Measurements from ENCODE around the gene TPD52L2. TPM values are rescaled to one million over a fixed set of nuclear protein-coding genes. Genes with fewer than 3 reads are reported as not detected.

TPD52L2 gene
- total and polyA plus RNA-seq, 7 donors: 71.7 to 109 (median 84.7) TPM

DNA sequence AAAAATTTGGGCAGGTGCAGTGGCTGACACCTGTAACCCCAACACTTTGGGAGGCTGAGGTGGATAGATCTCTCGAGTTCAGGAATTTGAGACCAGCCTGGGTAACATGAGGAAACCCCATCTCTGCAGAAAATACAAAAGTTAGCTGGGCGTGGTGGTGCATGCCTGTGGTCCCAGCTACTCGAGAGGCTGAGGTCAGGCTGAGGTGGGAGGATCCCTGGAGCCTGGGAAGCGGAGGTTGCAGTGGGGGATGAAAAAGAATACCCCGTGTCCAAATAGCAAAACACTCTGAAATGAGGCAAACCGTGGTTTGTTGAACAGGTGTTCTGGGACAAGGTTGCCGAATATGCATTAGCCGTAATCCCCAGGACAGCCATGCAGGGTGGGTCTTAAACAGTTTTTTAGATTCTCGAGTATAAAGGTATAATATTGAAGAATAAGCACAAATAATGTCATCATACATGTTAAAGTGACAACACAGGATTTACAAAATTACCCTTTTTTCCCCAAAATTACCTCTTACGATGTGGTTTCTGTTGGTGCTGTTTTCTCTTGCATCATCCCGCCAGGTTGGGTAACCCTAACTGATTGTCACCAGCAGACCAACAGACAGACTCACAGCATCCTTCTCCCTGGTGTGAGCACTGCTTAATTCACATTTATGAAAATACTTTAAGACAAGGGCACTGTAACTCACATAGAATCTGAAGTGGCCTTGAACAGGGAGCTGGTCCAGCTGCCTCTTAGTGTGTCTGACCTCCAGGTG lies 38.9 kb downstream of the TPD52L2 start:
- WGBS, 2 donors: 89% methylated on average over 11 of the region's 11 CpGs

DNA sequence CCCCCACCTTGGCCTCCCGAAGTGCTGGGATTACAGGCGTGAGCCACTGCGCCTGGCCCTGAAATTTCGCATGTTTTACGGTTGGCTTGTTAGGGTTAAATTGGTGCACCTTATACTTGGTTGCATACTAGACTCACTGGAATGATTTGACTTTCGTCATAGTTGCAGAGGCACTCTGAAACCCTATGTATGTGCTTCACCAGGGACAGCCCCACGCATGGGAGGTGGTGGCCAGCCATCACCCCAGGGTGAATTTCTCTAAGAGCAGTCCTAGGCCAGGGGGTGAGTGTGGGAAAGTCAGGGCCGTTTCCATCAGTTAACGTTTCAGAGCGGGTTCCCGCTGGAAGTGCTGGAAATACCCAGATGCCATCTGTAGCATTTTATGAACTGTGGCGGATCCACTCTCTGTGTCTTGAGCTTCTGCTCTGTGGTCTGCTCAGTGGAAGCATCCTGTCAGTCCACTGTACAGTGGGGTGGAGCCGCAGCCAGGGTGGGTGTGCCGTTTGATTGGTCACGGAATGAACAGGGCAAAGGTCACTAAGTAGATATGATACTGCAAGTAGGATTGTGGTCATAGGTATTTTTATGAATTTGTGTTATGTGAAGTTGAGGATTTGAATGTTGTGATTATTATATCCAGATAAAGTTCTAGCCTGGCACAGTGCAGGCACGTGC lies 43.1 kb downstream of the TPD52L2 start:
- Histone ChIP-seq H3K36me3 (no peaks in the 10 kb centered on the region), H3K4me3 (no peak overlapping the region), H3K9me3 (no peaks in the 10 kb centered on the region), H3K27me3 (no peaks in the 10 kb centered on the region), H3K27ac (no peak overlapping the region), H3K4me1 (peaks cover 0 to 18% (median 5%) of the 10 kb centered on the region in 4 donors)
- intact Hi-C loops (cut with DNase I): no loop called here
- DNase-seq: no peak
- 35 to 70% methylated on average over 16 of the region's 16 CpGs for WGBS, 2 donors
- TF ChIP-seq EP300 (IDR thresholded peaks at IDR 0.05) (no peak), POLR2AphosphoS5 (IDR thresholded peaks at IDR 0.05) (no peak), POLR2A (IDR thresholded peaks at IDR 0.05) (no peak)
- TF ChIP-seq, protein P1, sequence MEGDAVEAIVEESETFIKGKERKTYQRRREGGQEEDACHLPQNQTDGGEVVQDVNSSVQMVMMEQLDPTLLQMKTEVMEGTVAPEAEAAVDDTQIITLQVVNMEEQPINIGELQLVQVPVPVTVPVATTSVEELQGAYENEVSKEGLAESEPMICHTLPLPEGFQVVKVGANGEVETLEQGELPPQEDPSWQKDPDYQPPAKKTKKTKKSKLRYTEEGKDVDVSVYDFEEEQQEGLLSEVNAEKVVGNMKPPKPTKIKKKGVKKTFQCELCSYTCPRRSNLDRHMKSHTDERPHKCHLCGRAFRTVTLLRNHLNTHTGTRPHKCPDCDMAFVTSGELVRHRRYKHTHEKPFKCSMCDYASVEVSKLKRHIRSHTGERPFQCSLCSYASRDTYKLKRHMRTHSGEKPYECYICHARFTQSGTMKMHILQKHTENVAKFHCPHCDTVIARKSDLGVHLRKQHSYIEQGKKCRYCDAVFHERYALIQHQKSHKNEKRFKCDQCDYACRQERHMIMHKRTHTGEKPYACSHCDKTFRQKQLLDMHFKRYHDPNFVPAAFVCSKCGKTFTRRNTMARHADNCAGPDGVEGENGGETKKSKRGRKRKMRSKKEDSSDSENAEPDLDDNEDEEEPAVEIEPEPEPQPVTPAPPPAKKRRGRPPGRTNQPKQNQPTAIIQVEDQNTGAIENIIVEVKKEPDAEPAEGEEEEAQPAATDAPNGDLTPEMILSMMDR (IDR thresholded peaks at IDR 0.05): no peak

More for the DNA sequence above, 38.9 kb downstream of the TPD52L2 start:
- Histone ChIP-seq H3K4me3 (no peak overlapping the region), H3K36me3 (no peaks in the 10 kb centered on the region), H3K27me3 (no peaks in the 10 kb centered on the region), H3K9me3 (no peaks in the 10 kb centered on the region), H3K27ac (no peak overlapping the region), H3K4me1 (peaks cover 0 to 6% (median 3%) of the 10 kb centered on the region in 4 donors)
- intact Hi-C loops (cut with DNase I): no loop called here
- no peak for TF ChIP-seq EP300 (IDR thresholded peaks at IDR 0.05)
- no peak for TF ChIP-seq POLR2AphosphoS5 (IDR thresholded peaks at IDR 0.05)
- no peak for TF ChIP-seq POLR2A (IDR thresholded peaks at IDR 0.05)
- TF ChIP-seq, protein P1 (IDR thresholded peaks at IDR 0.05): no peak
- no peak for DNase-seq

DNA sequence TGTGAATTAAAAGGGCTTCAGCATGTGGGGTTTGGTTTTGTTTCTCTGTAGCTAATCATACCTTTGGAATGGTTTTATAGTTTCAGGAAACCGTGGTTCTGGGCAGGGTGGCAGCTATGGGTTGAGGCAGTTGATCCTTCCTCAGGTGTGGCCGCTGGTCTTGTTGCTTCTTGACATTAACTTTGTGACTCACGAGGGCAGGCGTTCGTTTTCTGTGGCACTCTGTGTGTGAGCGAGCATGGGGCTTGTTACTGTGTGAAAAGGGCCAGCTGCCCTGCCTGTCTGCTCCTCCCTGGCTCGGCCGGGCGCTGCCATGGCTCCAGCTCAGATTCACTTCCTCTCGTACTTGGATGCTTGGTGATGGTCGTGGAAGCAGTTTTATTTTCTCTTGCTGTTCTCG lies 46.1 kb downstream of the TPD52L2 start:
- intact Hi-C loops (cut with DNase I): no loop called here
- H3K4me3 ChIP-seq: no peak overlapping the region
- H3K27me3 ChIP-seq: no peaks in the 10 kb centered on the region
- peaks cover 0 to 25% (median 5%) of the 10 kb centered on the region in 4 donors for H3K4me1 ChIP-seq
- TF ChIP-seq, protein P1 (IDR thresholded peaks at IDR 0.05): no peak
- no peak for TF ChIP-seq POLR2A (IDR thresholded peaks at IDR 0.05)
- TF ChIP-seq POLR2AphosphoS5 (IDR thresholded peaks at IDR 0.05): no peak
- no peak for TF ChIP-seq EP300 (IDR thresholded peaks at IDR 0.05)
- H3K9me3 ChIP-seq: no peaks in the 10 kb centered on the region
- no peak for DNase-seq
- H3K27ac ChIP-seq: no peak overlapping the region
- WGBS, 2 donors: 12 to 43% methylated on average over 12 of the region's 12 CpGs
- no peaks in the 10 kb centered on the region for H3K36me3 ChIP-seq

DNA sequence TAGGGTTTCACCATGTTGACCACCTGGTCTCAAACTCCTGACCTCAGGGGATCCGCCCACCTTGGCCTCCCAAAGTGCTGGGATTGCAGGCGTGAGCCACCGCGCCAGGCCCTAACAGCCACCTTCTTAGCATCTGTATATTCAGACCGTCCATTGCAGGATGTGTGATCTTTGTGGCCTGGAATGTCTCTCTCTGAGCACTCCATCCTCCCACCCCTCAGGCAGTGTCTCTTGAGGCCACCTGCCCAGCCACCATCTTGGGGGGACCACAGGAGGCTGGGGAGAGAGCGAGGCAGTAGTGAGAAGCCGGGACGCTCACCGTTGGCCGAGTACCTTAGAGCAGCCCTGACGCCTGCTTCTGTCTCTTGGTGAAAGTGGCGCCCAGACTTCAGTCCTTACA lies 48.7 kb downstream of the TPD52L2 start:
- TF ChIP-seq, protein P1 (IDR thresholded peaks at IDR 0.05): no peak
- no peak for TF ChIP-seq POLR2A (IDR thresholded peaks at IDR 0.05)
- TF ChIP-seq POLR2AphosphoS5 (IDR thresholded peaks at IDR 0.05): no peak
- TF ChIP-seq EP300 (IDR thresholded peaks at IDR 0.05): no peak
- Histone ChIP-seq H3K36me3 (peaks cover 0 to 7% (median 0%) of the 10 kb centered on the region in 4 donors), H3K27me3 (no peaks in the 10 kb centered on the region), H3K4me1 (peaks cover 0 to 25% (median 5%) of the 10 kb centered on the region in 4 donors), H3K9me3 (no peaks in the 10 kb centered on the region), H3K27ac (no peak overlapping the region), H3K4me3 (no peak overlapping the region)
- 95 to 97% methylated on average over 12 of the region's 12 CpGs for WGBS, 2 donors
- DNase-seq: no peak
- intact Hi-C loops (cut with DNase I): no loop called here
